OCI-LY7 (cell line): ENCODE results near the gene MYO9B. TPM values are rescaled to one million over a fixed set of nuclear protein-coding genes. Genes with fewer than 3 reads are reported as not detected.

ENCODE experiments used
- BruUV-seq: library from RNA; stranded (reverse); fragments of 400-500 nt; replicated peaks from 2 replicates; lab custom pipeline; 2021; lab: Mats Ljungman, UMichigan
- CTCF ChIA-PET: fragments of 300-600 bp; sonication (Branson Sonifier 250); formaldehyde crosslinking; loops from one replicate; lab custom pipeline; 2022; ENCODE audit warnings: antibody characterized with exemption; ENCODE audit not compliant: unreplicated experiment; lab: Charles Lee
- POLR2A ChIA-PET: fragments of 300-600 bp; sonication (Branson Sonifier 250); formaldehyde crosslinking; loops from one replicate; lab custom pipeline; 2022; ENCODE audit warnings: antibody characterized with exemption; lab: Charles Lee
- DNase-seq: peaks from one replicate; pipeline ENCODE4 v3.0.0-alpha.2; 2015; ENCODE audit warnings: low spot score
- H2AFZ ChIP-seq: fragments of 200-600 bp; sonication (generic), shearing (Covaris generic); 2 replicates; pipeline ENCODE4 v1.6.1; 2014; ENCODE audit warnings: mild to moderate bottlenecking, antibody characterized with exemption, low read length, moderate library complexity
- H3K27ac ChIP-seq: fragments of 200-600 bp; sonication (generic); 2 replicates; pipeline ENCODE4 v1.5.1; 2014; ENCODE audit warnings: mixed run types, low read depth, mild to moderate bottlenecking, moderate library complexity, low read length, inconsistent platforms; ENCODE audit not compliant: poor library complexity, severe bottlenecking
- H3K36me3 ChIP-seq: fragments of 200-600 bp; sonication (generic); 2 replicates; pipeline ENCODE4 v1.6.1; 2014; ENCODE audit warnings: mild to moderate bottlenecking, antibody characterized with exemption, low read length, moderate library complexity, mixed read lengths; ENCODE audit not compliant: insufficient read depth
- H3K4me1 ChIP-seq: fragments of 200-600 bp; sonication (generic); 2 replicates; pipeline ENCODE4 v1.5.1; 2014; ENCODE audit warnings: mild to moderate bottlenecking, low read length; ENCODE audit not compliant: insufficient read depth, poor library complexity, severe bottlenecking
- H3K4me2 ChIP-seq: fragments of 200-600 bp; sonication (generic); 2 replicates; pipeline ENCODE4 v1.6.1; 2014; ENCODE audit warnings: mild to moderate bottlenecking, low read length
- H3K4me3 ChIP-seq: fragments of 200-600 bp; sonication (generic); 2 replicates; pipeline ENCODE4 v1.5.1; 2014; ENCODE audit warnings: mild to moderate bottlenecking, low read depth, low read length; ENCODE audit not compliant: poor library complexity, severe bottlenecking
- H3K79me2 ChIP-seq: fragments of 200-600 bp; sonication (generic); 2 replicates; pipeline ENCODE4 v1.6.1; 2016; ENCODE audit warnings: low read depth, mild to moderate bottlenecking, low read length, moderate library complexity, mixed read lengths; ENCODE audit not compliant: insufficient read depth
- H3K9me2 ChIP-seq: fragments of 200-600 bp; sonication (generic); 2 replicates; pipeline ENCODE4 v1.6.1; 2016; ENCODE audit warnings: mild to moderate bottlenecking, low read length, mixed read lengths; ENCODE audit not compliant: insufficient read depth
- H3K9me3 ChIP-seq: fragments of 200-600 bp; sonication (generic); 2 replicates; pipeline ENCODE4 v1.6.1; 2014; ENCODE audit warnings: mild to moderate bottlenecking, mixed run types, low read length, mixed read lengths
- H4K20me1 ChIP-seq: fragments of 200-600 bp; sonication (generic); 2 replicates; pipeline ENCODE4 v1.6.1; 2014; ENCODE audit warnings: mild to moderate bottlenecking, antibody characterized with exemption, low read length, moderate library complexity, mixed read lengths; ENCODE audit not compliant: insufficient read depth
- CTCF ChIP-seq: fragments of 200-600 bp; sonication (generic); conservative IDR thresholded peaks from 2 replicates; pipeline ENCODE4 v1.5.1; 2014; ENCODE audit warnings: mild to moderate bottlenecking, antibody characterized with exemption, low read length, moderate library complexity, mixed read lengths
- EZH2phosphoT487 ChIP-seq: fragments of 200-600 bp; sonication (generic); IDR thresholded peaks from 2 replicates; pipeline ENCODE4 v1.6.1; 2018; ENCODE audit warnings: low read depth, borderline replicate concordance, mild to moderate bottlenecking, mixed run types, antibody characterized with exemption, low read length, moderate library complexity, mixed read lengths
- intact Hi-C: fragments of 100-400 bp; cut with micrococcal nuclease; formaldehyde crosslinking; loops from one replicate; pipeline ENCODE4 v1.10.0; 2022; ENCODE audit not compliant: unreplicated experiment
- total RNA-seq, 2 experiments: library from RNA; depleted of rRNA in 1 of 2; stranded (reverse); fragments of >200 nt in 1 of 2; shearing (Covaris generic) in 1 of 2; gene quantifications; 2 replicates each; pipeline ENCODE4 v1.2.3, GENCODE V29; 2014 to 2022

MYO9B gene
- total RNA-seq, 2 experiments from 2014 or later = 74.7 to 150 TPM

- Histone ChIP-seq H3K4me1 (peaks cover 14% of the 10 kb centered on the region), H4K20me1 (no peaks in the 10 kb centered on the region), H3K79me2 (peaks cover 32% of the 10 kb centered on the region; the same call in 1 of the 2 replicates), H3K9me3 (no peaks in the 10 kb centered on the region), H3K4me3 (no peak overlapping the region), H2AFZ (no peak overlapping the region), H3K9me2 (no peaks in the 10 kb centered on the region), H3K27ac (no peak overlapping the region), H3K4me2 (no peak overlapping the region), H3K36me3 (peaks cover 61% of the 10 kb centered on the region)
- BruUV-seq = no TSS peak
- intact Hi-C loops = no loop called here
- POLR2A ChIA-PET = no interaction called here
- CTCF ChIA-PET = no interaction called here
- TF ChIP-seq EZH2phosphoT487 = no peak
- no peak for TF ChIP-seq CTCF
- no peak for DNase-seq
Measured at GRCh38 chr19:17112271-17112670, 36.7 kb downstream of the MYO9B start.

- CTCF ChIA-PET = no interaction called here
- Histone ChIP-seq H4K20me1 (no peaks in the 10 kb centered on the region), H3K79me2 (peaks cover 31% of the 10 kb centered on the region; the same call in 1 of the 2 replicates), H3K36me3 (peaks cover 60% of the 10 kb centered on the region), H3K9me3 (no peaks in the 10 kb centered on the region), H3K9me2 (no peaks in the 10 kb centered on the region), H3K4me1 (peaks cover 14% of the 10 kb centered on the region), H3K27ac (no peak overlapping the region), H2AFZ (no peak overlapping the region), H3K4me2 (no peak overlapping the region), H3K4me3 (no peak overlapping the region)
- no peak for DNase-seq
- intact Hi-C loops = no loop called here
- TF ChIP-seq EZH2phosphoT487 (no peak), CTCF (no peak)
- BruUV-seq = no TSS peak
- POLR2A ChIA-PET = no interaction called here
Measured at GRCh38 chr19:17112700-17113099, 37.1 kb downstream of the MYO9B start.

GRCh38 chr19:17113127-17113785, 37.7 kb downstream of the MYO9B start:
- H3K79me2 ChIP-seq = peaks cover 25% of the 10 kb centered on the region; the same call in 1 of the 2 replicates
- DNase-seq = no peak
- POLR2A ChIA-PET = no interaction called here
- H4K20me1 ChIP-seq = no peaks in the 10 kb centered on the region
- no peaks in the 10 kb centered on the region for H3K9me3 ChIP-seq
- TF ChIP-seq EZH2phosphoT487 = no peak
- TF ChIP-seq CTCF = no peak
- H3K4me2 ChIP-seq = no peak overlapping the region
- CTCF ChIA-PET = no interaction called here
- intact Hi-C loops = no loop called here
- no peak overlapping the region for H3K4me3 ChIP-seq
- H3K27ac ChIP-seq = no peak overlapping the region
- H3K4me1 ChIP-seq = peaks cover 14% of the 10 kb centered on the region
- peaks cover 54% of the 10 kb centered on the region for H3K36me3 ChIP-seq
- H3K9me2 ChIP-seq = no peaks in the 10 kb centered on the region
- H2AFZ ChIP-seq = no peak overlapping the region
- no TSS peak for BruUV-seq
